LNCAP (cell line): ENCODE results near the gene TMBIM1.

Source experiments
- TF ChIP-seq, protein P1 (sequence below): fragments of 450-650 bp; IDR thresholded peaks from 2 replicates; pipeline ENCODE4 v1.5.1; 2017; ENCODE audit warnings: mild to moderate bottlenecking

The TMBIM1 gene

DNA sequence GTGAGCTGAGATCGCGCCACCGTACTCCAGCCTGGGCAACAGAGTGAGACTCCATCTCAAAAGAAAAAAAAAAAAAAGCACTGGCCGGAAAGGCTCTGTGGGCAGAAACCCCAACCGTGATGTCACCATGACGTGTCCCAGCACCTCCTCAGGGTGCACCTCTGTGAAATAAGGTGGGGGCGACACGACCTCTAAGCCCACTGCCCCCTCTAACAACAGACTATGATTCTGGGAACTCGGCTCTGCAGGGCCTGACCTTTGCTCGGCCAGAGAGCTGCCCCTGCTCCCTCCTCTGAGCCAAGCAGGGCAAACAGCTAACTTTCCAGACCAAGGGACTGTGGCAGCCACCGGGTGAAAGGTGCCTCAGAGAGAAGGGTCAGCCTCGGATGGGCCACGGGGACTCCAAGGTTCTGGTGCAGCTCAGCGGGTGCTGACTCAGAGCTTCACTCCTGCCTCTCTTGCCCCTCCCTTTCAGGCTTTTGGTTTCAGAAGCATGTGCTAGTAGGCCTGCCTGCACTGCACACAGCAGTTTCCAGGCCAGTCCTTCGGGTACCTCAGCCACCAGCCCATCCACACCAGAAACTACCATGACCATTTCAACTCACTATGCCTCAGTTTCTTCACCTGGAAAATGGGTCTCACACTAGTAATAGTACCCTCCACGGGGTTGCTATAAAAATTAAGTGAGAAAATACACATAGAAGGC, 8.0 kb downstream of the TMBIM1 start:
- TF ChIP-seq, protein P1, sequence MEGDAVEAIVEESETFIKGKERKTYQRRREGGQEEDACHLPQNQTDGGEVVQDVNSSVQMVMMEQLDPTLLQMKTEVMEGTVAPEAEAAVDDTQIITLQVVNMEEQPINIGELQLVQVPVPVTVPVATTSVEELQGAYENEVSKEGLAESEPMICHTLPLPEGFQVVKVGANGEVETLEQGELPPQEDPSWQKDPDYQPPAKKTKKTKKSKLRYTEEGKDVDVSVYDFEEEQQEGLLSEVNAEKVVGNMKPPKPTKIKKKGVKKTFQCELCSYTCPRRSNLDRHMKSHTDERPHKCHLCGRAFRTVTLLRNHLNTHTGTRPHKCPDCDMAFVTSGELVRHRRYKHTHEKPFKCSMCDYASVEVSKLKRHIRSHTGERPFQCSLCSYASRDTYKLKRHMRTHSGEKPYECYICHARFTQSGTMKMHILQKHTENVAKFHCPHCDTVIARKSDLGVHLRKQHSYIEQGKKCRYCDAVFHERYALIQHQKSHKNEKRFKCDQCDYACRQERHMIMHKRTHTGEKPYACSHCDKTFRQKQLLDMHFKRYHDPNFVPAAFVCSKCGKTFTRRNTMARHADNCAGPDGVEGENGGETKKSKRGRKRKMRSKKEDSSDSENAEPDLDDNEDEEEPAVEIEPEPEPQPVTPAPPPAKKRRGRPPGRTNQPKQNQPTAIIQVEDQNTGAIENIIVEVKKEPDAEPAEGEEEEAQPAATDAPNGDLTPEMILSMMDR, result no peak

DNA sequence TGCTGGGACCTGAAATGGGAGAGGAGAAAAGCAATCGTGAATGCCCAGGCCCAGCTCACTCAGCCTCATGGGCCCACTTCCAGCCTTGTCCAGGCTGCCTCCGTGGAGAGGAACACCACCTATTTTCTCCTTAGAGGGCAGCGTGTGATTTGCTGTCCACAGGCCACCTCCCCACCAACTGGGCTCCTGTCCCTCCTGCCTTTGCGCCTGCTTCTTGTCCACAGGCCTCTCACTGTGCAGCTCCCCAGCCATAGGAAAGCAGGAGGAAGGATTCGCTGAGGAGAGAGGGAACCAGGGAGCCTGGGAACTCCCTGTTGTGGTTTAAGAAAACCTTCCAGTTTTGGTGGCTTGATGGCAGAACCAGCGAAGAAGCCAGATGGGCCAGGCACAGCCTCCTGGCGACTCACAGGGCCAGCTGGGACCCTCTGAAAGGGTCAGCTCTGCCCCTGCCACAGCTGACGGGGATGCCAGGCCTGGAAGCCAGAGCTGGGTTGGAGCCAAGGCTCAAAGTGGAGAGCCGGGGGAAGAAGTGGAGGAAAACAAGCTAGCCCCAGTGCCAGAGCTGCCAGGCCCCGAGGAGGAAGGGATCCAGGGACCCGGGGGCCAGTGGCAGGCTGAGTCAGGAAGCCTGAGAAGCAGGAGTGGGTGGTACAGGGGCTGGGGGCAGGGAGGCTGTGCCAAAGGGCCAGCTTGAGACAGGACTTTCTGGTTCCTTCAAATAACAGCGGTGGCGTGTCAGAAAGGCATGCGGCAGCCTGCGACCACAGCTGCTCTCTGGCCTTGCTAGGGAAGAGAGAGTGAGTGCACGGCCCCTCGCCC, 9.9 kb downstream of the TMBIM1 start:
- TF ChIP-seq, protein P1, result no peak

GRCh38 chr2:218281449-218281848, 10.9 kb downstream of the TMBIM1 start:
- TF ChIP-seq, protein P1, result no peak

GRCh38 chr2:218280260-218280870, 11.9 kb downstream of the TMBIM1 start:
- TF ChIP-seq, protein P1, result no peak

DNA sequence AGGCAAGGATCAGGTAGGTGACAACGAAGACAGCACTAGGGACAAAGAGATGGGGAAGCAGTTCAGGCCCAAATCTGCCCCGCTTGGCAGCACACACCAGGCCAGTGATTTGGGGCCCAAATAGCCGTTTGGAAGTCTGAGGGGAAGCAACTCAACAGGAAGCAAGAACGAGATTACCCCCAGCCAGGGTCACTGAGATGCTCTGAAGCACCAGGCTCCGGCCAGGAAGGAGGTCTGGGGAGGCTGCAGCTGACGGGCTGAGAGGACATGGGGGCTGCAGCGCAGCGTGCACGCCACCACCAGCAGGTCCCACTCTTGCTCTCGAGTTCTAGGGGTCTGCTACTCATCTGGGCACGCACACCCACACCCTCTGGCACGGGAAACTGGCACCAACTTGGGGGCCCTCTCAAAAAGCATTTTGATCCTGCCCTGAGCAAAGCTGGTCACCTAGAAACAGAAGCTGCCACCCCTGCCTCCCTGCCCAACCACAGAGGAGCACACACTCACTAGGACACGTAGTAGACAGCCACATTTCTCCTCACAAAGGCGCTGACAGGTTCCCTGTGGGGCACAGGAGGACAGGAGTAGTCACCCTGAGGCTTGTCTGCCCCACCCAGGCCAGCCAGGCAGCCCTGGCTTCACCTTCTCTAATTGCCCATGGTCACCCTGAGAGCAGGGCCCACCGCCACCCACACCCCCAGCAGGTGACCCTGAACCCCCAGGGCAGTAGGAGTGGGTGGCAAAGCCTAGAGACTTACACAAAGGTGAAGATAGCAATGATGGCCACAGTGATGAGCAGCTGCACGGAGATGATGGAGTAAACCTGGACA, 13.6 kb downstream of the TMBIM1 start:
- TF ChIP-seq, protein P1, result no peak

DNA sequence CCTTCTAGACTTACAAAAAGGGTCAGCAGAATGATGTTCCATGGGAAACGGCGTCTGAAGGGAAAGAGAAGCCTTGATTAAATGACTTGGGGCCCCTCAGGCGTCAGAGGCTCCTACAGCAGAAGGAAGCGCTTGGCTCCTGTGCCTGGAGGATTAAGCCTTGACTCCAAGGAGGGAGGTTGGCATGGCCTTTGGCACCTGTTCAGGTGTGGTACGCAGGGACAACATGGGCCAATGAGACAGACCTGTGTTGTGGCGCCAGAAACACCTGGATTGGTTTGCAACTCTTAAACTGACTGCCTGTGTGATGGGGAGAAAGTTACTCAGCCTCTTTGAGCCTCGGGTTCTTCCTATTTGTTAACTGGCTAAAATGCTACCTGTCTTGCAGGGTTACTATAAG, 14.4 kb downstream of the TMBIM1 start:
- TF ChIP-seq, protein P1, result no peak
